Transverse colon (tissue), 4 donors: ENCODE measurements around the gene NOL3. TPM values are rescaled to one million over a fixed set of nuclear protein-coding genes. Genes with fewer than 3 reads are reported as not detected.

Experiments used
- DNase-seq: peaks from one replicate; pipeline ENCODE4 v3.0.0-alpha.2; 2019
- H3K27ac ChIP-seq, 4 donors: fragments of 200-600 bp; sonication (generic); 2 replicates each; pipeline ENCODE4 v1.5.1; 2016 to 2018; ENCODE audit warnings: inconsistent platforms in 4 of 4
- H3K27me3 ChIP-seq: fragments of 200-600 bp; sonication (generic); 2 replicates; pipeline ENCODE4 v1.5.1; 2017; ENCODE audit warnings: inconsistent platforms
- H3K36me3 ChIP-seq, 4 donors: fragments of 200-600 bp; sonication (generic); 2 replicates each; pipeline ENCODE4 v1.5.1; 2017 to 2019; ENCODE audit warnings: inconsistent platforms in 4 of 4
- H3K4me1 ChIP-seq, 4 donors: fragments of 200-600 bp; sonication (generic); 2 replicates each; pipeline ENCODE4 v1.5.1; 2017 to 2020; ENCODE audit warnings: inconsistent platforms in 4 of 4
- H3K4me3 ChIP-seq, 4 donors: fragments of 200-600 bp; sonication (generic); 1 replicate in 1 of 4; 2 replicates in 3 of 4; pipeline versions ENCODE4 v1.5.1 to v1.6.1; 2017 to 2019; ENCODE audit warnings: inconsistent platforms in 4 of 4
- H3K9me3 ChIP-seq, 2 donors: fragments of 200-600 bp; sonication (generic); 2 replicates each; pipeline ENCODE4 v1.5.1; 2017 to 2019; ENCODE audit warnings: inconsistent platforms in 2 of 2
- EP300 ChIP-seq: sonication (generic); formaldehyde crosslinking; IDR thresholded peaks from one replicate; pipeline ENCODE4 v1.6.1; 2017; ENCODE audit warnings: antibody characterized with exemption, low read depth
- POLR2A ChIP-seq: fragments of 450-650 bp; IDR thresholded peaks from one replicate; pipeline ENCODE4 v1.6.1; 2016; ENCODE audit warnings: antibody characterized with exemption, mild to moderate bottlenecking, moderate library complexity
- POLR2AphosphoS5 ChIP-seq, 3 donors: sonication (generic); formaldehyde crosslinking; IDR thresholded peaks; one replicate each; pipeline ENCODE4 v1.6.1; 2016; ENCODE audit warnings: antibody characterized with exemption in 3 of 3
- WGBS, 2 donors: methylation state at CpG; one replicate each; pipeline ENCODE4 v1.1.5; 2018; ENCODE audit warnings: low coverage in 1 of 2; 5-methylcytosine and 5-hydroxymethylcytosine counted together
- in situ Hi-C, 4 donors: fragments of 200-750 bp; cut with MboI; loops; one replicate each; pipeline versions ENCODE4 v1.15.0 to v1.15.1; 2017; ENCODE audit warnings: low sequenced_read_pairs in 3 of 4, low pct_ligation_motif_present in 1 of 4, low pct_unique_long_range_greater_than_20kb in 1 of 4
- intact Hi-C: fragments of 100-400 bp; cut with DNase I; formaldehyde crosslinking; loops from one replicate; pipeline ENCODE4 v1.15.1; 2023; ENCODE audit warnings: low total_unique reads
- total RNA-seq, 4 donors: library from RNA; depleted of rRNA; stranded (reverse); fragments of >200 nt; gene quantifications; one replicate each; pipeline ENCODE4 v1.1.0, GENCODE V29; 2016
- TF ChIP-seq, protein P1 (sequence below), 5 experiments: fragments of 200-600 bp in 3 of 5; fragments of 450-650 bp in 2 of 5; sonication (generic) in 3 of 5; IDR thresholded peaks; 1 replicate in 2 of 5; 2 replicates in 3 of 5; pipeline ENCODE4 v1.5.1; 2016 to 2017; ENCODE audit warnings: antibody characterized with exemption in 5 of 5, inconsistent platforms in 3 of 5, mild to moderate bottlenecking in 2 of 5, moderate library complexity in 1 of 5

NOL3 gene
- total RNA-seq, 4 donors from 2014 or later, result 39.5 to 65.9 (median 41.2) TPM

DNA sequence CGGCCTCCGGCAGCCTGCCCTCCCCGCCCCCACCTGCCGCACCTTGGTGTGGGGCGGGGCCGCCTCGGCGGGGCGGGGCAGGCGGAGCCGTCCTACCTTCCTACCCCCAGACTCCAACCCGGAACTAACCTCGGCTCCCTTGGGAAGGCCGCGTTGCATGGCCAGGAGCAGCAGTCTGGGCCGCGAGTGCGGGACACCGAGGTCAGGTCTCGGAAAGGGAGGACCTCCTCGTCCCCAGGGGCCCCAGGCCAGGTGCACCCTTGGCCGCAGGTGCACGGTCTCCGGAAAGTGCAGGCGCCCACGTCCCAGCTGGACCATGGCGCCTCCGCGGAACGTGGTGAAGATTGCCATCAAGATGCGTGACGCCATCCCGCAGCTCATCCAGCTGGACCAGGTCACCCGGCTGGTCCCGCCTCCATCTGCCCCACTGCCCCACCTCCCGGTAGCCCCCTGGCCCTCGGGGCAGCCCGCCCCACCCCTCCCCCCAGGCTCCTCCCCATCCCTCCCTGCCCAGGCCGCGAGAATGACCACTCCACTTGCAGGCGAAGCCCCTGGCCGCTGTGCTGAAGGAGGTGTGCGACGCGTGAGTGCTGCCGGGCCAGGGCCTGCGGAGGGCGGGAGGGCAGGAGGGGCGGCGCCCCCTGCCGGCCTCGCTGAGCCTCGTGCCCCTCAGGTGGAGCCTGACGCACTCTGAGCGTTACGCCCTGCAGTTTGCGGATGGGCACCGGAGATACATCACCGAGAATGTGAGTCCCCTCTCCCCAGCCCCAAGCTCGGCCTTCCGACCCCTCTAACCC lies 28.9 kb downstream of the NOL3 start, which contains the start of gene ELMO3:
Gene ELMO3 (plus strand): TSS at position 121 of the 797 bp plus-strand sequence. CDS start 196 bp downstream, at position 317.
- TF ChIP-seq POLR2A, result peak; percentile 94
- peak; percentile 81 to 96 (median 94) for TF ChIP-seq POLR2AphosphoS5 (IDR thresholded peaks at IDR 0.05)
- TF ChIP-seq, protein P1, sequence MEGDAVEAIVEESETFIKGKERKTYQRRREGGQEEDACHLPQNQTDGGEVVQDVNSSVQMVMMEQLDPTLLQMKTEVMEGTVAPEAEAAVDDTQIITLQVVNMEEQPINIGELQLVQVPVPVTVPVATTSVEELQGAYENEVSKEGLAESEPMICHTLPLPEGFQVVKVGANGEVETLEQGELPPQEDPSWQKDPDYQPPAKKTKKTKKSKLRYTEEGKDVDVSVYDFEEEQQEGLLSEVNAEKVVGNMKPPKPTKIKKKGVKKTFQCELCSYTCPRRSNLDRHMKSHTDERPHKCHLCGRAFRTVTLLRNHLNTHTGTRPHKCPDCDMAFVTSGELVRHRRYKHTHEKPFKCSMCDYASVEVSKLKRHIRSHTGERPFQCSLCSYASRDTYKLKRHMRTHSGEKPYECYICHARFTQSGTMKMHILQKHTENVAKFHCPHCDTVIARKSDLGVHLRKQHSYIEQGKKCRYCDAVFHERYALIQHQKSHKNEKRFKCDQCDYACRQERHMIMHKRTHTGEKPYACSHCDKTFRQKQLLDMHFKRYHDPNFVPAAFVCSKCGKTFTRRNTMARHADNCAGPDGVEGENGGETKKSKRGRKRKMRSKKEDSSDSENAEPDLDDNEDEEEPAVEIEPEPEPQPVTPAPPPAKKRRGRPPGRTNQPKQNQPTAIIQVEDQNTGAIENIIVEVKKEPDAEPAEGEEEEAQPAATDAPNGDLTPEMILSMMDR (IDR thresholded peaks at IDR 0.05), result peak; percentile 39 to 69 (median 52)
- no peak for TF ChIP-seq EP300
- peak within 1 kb of the TSS; percentile 86 to 93 (median 88) for H3K27ac ChIP-seq
- no peaks in the 10 kb centered on the region for H3K27me3 ChIP-seq
- peak within 1 kb of the TSS; percentile 8 to 54 (median 39) for H3K4me3 ChIP-seq
- peak; percentile 88 for DNase-seq
- H3K9me3 ChIP-seq, result no peaks in the 10 kb centered on the region
- intact Hi-C loops (no loop called here), in situ Hi-C loops (no loop called here)
- H3K4me1 ChIP-seq, result peaks cover 0 to 19% (median 18%) of the 10 kb centered on the region in 4 donors
- 2 to 44% methylated on average over 7 to 55 of the region's 61 CpGs for WGBS, 2 donors
- peaks cover 0 to 50% (median 11%) of the 10 kb centered on the region in 4 donors for H3K36me3 ChIP-seq

DNA sequence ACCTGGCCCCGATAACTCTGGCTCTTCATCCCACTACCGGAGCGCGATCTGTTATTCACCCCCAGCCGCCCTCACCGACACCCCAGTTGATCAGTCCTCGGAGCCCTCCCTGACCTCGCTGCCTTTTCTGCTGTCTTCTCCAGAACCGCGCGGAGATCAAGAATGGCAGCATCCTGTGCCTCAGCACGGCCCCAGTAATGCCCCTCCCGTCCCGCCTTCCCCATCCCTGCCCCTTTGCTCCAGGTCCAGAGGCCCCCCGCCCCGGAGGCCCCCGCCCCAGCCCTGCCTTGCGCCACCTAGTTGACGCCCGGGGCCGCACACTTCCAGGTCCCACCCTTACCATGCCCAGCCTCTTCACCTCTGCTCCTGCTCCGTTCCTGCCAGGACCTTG lies 29.5 kb downstream of the NOL3 start:
- H3K9me3 ChIP-seq, result no peaks in the 10 kb centered on the region
- TF ChIP-seq POLR2A (no peak), EP300 (no peak)
- TF ChIP-seq, protein P1 (IDR thresholded peaks at IDR 0.05), result peak in 3 of 5 experiments; percentile 10 to 50 (median 23)
- peak overlapping the region in 3 of 4 donors; percentile 31 to 54 (median 47) for H3K4me3 ChIP-seq
- peak; percentile 63 for DNase-seq
- in situ Hi-C loops (no loop called here), intact Hi-C loops (no loop called here)
- H3K27me3 ChIP-seq, result no peaks in the 10 kb centered on the region
- H3K27ac ChIP-seq, result peak overlapping the region; percentile 86 to 93 (median 88)
- H3K4me1 ChIP-seq, result peaks cover 0 to 19% (median 18%) of the 10 kb centered on the region in 4 donors
- WGBS, 2 donors, result 38 to 40% methylated on average over 2 to 19 of the region's 22 CpGs
- H3K36me3 ChIP-seq, result peaks cover 0 to 48% (median 9%) of the 10 kb centered on the region in 4 donors

DNA sequence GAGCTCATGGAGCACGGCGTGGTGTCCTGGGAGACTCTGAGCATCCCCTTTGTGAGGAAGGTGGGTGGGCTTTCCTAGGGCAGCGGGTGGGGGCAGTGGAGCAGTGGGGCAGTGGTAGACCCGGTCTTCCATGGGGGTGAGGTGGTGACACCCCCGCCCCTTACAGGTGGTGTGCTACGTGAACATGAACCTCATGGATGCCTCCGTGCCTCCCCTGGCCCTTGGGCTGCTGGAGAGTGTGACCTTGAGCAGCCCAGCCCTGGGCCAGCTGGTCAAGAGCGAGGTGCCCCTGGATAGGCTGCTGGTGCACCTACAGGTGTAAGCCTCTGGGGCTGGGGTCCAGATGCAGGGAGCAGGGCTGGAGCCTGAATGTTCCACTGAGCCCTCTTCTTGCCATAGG lies 30.2 kb downstream of the NOL3 start:
- intact Hi-C loops (no loop called here), in situ Hi-C loops (no loop called here)
- Histone ChIP-seq H3K27ac (peak overlapping the region in 1 of 4 donors; percentile 93), H3K27me3 (no peaks in the 10 kb centered on the region), H3K36me3 (peaks cover 0 to 41% (median 6%) of the 10 kb centered on the region in 4 donors), H3K9me3 (no peaks in the 10 kb centered on the region), H3K4me3 (peak overlapping the region in 1 of 4 donors; percentile 54), H3K4me1 (peaks cover 0 to 19% (median 18%) of the 10 kb centered on the region in 4 donors)
- TF ChIP-seq, protein P1 (IDR thresholded peaks at IDR 0.05), result no peak
- no peak for TF ChIP-seq POLR2AphosphoS5 (IDR thresholded peaks at IDR 0.05)
- TF ChIP-seq POLR2A, result no peak
- TF ChIP-seq EP300, result no peak
- DNase-seq, result no peak
- 90% methylated on average over 6 of the region's 8 CpGs; no CpG with 5 or more reads in 1 of the 2 donors for WGBS, 2 donors
